SH-SY5Y (cell line): ENCODE measurements around the gene FNBP1.

Experiments used
- GATA2 ChIP-seq: IDR thresholded peaks from 2 replicates; pipeline ENCODE4 v1.6.1; 2011; ENCODE audit warnings: mild to moderate bottlenecking, low read depth, low read length
- GATA3 ChIP-seq: IDR thresholded peaks from 2 replicates; pipeline ENCODE4 v1.6.1; 2011; ENCODE audit warnings: low read depth, mild to moderate bottlenecking, low read length, moderate library complexity

Gene FNBP1

DNA sequence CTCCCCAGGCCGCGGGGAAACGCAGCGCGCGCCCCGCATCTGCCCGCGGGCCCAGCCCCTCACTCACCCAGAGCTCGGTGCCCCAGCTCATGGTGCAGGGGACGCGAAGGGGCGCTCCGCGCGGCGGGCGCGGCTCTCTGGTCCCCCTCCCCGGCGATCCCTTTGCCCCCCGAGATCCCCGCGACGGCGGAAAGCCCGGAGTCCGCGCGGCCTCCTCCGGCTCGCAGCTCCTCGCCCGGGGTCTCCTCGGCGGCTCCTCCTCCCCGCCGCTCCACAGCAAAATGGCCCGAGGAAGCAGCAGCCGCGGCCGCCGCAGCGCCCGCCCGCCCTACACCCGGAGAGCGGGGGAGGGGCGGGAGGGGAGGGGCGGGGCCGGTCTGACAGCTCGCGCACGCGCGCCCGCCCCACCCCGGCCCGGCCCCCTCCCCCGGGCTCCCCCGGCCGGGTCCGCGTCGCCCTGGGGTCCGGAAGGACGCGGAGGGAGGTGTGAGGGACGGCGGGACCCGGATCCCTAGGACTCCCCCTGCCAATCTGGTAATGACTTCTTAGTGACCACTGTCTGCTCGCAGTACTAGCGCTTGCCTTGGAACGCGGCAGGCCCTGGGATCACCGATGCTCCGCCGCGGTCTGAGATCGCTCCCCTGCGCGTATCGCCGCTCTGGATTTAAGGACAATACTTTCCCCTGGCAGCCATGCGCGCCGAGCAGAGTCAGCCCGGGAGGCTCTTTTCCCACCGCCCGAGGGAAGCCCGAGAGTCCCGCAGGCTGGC lies at the start of gene FNBP1:
FNBP1 (minus strand) TSS at position 305 of the 769 bp plus-strand sequence; CDS start at position 91, 214 bp downstream.
- TF ChIP-seq GATA3 (no peak), GATA2 (no peak)

GRCh38 chr9:130090915-130091314 lies 47.9 kb upstream of the FNBP1 start:
- TF ChIP-seq GATA2 (no peak), GATA3 (no peak)

DNA sequence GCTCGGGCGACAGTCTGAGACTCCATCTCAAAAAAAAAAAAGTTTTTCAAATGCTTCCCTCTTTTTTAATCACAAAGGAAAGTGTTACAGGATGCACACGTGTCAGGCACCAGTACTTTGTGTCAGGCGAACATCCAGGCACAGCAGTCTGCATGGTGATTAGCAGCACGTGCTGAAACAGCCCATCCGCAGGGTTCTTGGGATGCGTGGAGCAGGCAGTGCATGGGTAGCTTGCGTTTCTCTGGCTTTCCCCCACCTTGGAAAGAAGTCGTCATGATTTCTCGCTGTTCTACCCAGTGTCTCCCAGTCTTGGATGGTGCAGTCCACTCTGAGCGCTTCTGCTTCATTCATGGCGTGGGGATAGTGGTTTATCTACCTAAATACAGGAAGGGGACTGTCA lies 46.2 kb upstream of the FNBP1 start:
- TF ChIP-seq GATA3, result no peak
- TF ChIP-seq GATA2, result no peak

DNA sequence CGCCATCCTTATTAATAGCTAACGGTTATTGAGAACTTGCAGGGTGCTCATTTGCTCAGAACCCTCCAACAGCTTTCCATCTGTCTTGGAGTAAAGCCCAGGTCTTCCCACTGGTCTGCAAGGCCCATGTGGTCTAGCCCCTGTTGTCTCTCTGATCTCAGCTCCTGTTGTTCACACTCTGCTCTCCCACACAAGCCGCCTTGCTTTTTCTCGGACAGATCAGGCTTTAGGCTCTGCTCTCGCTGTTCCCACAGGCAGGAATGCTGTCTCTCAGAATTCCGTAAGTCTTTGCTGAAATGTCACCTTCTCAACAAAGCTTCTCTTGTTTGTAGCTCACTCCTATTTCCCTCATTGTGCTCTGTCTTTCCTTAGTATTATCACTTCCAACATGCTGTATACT lies 45.1 kb upstream of the FNBP1 start:
- no peak for TF ChIP-seq GATA3
- TF ChIP-seq GATA2, result no peak

DNA sequence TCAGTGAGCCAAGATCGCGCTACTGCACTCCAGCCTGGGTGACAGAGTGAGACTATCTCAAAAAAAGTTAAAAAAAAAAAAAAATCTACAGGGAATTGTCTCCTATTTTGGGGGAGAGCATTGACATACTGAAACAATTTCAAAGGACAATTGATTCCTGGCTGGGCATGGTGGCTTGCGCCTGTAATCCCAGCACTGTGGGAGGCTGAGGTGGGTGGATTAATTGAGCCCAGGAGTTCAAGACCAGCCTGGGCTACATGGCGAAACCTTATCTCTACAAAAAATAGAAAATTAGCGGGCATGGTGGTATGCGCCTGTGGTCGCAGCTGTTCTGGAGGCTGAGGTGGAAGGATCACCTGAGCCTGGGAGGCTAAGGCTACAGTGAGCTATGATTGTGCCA lies 41.3 kb upstream of the FNBP1 start:
- TF ChIP-seq GATA2 (no peak), GATA3 (no peak)

DNA sequence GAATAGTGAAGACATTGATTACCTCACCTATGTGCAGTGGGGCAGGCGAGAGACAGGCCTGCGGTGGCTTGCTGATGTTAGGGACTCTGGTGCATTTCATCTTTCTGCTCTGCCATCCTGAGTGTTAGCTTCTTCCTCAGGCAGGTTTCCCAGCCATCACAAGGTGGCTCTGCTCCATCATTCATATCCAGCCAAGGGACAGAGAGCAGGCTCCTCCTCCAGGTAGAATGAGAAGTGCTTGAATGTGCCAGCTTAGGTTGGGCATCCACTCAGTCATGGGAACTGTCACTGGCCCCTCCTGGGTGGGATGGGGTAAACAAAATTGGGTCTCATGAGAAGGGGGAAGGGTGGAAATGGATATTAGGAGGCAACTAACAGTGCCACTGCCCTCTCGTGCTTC lies 35.6 kb upstream of the FNBP1 start:
- TF ChIP-seq GATA2 (no peak), GATA3 (no peak)

- TF ChIP-seq GATA3, result no peak
- TF ChIP-seq GATA2, result no peak
Measured at GRCh38 chr9:130073373-130073772, 30.4 kb upstream of the FNBP1 start.

- no peak for TF ChIP-seq GATA3
- TF ChIP-seq GATA2, result no peak
Measured at GRCh38 chr9:130072515-130073235, 29.7 kb upstream of the FNBP1 start.

DNA sequence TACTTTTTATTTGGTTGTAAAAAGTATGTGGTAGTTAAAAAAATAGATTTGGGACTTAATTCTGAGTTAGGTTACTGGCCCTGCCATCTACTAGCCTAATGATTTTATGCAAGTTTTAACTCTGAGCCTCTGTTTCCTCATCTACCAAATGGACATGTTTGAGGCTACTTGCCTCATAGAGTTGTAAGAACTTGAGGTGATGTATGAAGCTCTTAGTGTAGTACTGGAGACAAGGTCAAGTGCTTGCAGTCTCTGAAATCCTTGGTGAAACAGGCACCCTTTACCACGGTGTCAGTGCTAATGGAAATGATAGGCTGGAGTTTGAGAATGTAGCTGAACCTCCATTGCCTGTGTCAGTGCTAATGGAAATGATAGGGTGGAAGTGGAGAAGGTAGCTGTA lies 26.1 kb upstream of the FNBP1 start:
- TF ChIP-seq GATA3 (no peak), GATA2 (no peak)

- TF ChIP-seq GATA3 (no peak), GATA2 (no peak)
Measured at GRCh38 chr9:130064621-130065020, 21.6 kb upstream of the FNBP1 start.

DNA sequence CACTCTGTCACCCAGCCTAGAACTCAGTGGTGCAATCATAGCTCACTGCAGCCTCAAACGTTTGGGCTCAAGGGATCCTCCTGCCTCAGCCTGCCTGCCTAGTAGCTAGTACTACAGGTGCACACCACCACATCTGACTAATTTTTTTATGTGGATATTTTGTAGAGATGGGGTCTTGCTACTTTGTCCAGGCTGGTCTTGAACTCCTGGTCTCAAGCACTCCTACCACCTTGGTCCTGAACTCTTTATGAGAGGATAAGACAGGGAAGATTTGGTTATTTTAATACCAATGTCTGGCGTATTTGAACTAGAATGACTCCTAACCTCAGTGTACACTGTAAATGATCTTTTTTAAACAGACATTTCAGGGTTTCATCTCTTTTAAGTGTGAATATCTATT lies 19.8 kb upstream of the FNBP1 start:
- TF ChIP-seq GATA3 (no peak), GATA2 (no peak)

- TF ChIP-seq GATA3 (no peak), GATA2 (no peak)
Measured at GRCh38 chr9:130060296-130060695, 17.3 kb upstream of the FNBP1 start.

GRCh38 chr9:130058887-130059286 lies 15.9 kb upstream of the FNBP1 start:
- TF ChIP-seq GATA2, result no peak
- TF ChIP-seq GATA3, result no peak

DNA sequence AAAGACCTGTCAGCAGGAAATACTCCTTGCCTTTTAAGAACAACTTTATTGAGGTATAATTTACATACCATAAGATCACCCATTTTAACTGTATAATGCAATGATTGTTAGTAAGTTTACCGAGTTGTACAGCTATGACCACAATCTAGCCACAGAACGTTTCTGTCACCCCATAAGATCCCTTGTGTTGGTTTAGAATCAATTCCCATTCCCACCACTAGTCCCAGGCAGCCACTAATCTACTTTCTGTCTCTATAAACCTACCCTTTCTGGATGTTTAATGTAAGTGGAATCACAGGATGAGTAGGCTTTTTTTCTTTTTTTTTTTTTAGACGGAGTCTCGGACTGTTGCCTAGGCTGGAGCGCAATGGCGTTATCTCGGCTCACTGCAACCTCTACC lies 15.2 kb upstream of the FNBP1 start:
- TF ChIP-seq GATA2, result no peak
- no peak for TF ChIP-seq GATA3

GRCh38 chr9:130054820-130055219 lies 11.8 kb upstream of the FNBP1 start:
- TF ChIP-seq GATA3, result no peak
- no peak for TF ChIP-seq GATA2

DNA sequence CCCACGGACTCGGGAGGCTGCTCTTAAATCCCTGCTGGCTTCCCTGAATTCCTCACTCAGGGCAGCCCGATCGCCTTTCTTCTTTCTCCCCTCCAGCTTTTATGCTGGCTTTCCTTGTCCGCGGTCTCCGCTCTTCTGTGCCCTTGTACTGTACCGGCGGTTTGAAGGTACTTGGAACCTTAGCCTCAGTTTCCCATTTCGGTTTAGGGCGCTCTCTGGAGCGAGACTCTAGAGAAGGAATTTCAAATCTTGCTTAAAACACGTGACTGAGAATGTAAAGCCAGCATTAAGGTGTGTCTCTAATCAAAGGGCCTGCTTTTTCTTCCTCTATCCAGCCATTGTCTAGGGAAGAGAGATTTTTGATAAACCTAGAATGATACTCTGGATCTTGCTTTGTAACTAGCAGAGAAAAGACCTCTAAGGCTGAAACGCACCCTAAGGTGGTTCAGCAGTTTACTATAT lies 11.4 kb upstream of the FNBP1 start:
- TF ChIP-seq GATA2 (no peak), GATA3 (no peak)
